RWPE2 (cell line): Measurements from ENCODE around the gene WDR46.
"Not testable (repeated sequence)": the region's sequence is repeated elsewhere in the genome, so short reads cannot be mapped to it uniquely, and the experiment has no call there.

Experiments
- ATAC-seq: fragments of 200-7000 bp; cut with Tn5 transposase; 3 replicates; pipeline ENCODE4 v1.9.1; 2021; ENCODE audit warnings: low read depth
- DNase-seq: peaks from one replicate; pipeline ENCODE4 v3.0.0-alpha.2; 2020; ENCODE audit warnings: low spot score
- H3K27ac ChIP-seq: fragments of 450-650 bp; 2 replicates; pipeline ENCODE4 v1.5.1; 2017; ENCODE audit warnings: mild to moderate bottlenecking; ENCODE audit not compliant: poor library complexity, severe bottlenecking
- H3K27me3 ChIP-seq: fragments of 250-450 bp; sonication (Bioruptor Pico); 2 replicates; pipeline ENCODE4 v1.5.1; 2021; ENCODE audit warnings: mild to moderate bottlenecking, moderate library complexity; ENCODE audit not compliant: insufficient read depth, poor library complexity, severe bottlenecking
- H3K36me3 ChIP-seq: fragments of 250-450 bp; sonication (Bioruptor Pico); 2 replicates; pipeline ENCODE4 v1.5.1; 2020; ENCODE audit warnings: low read depth, mild to moderate bottlenecking, moderate library complexity
- H3K4me1 ChIP-seq: fragments of 250-450 bp; sonication (Bioruptor Pico); 2 replicates; pipeline ENCODE4 v1.5.1; 2021; ENCODE audit warnings: mild to moderate bottlenecking, moderate library complexity; ENCODE audit not compliant: insufficient read depth, poor library complexity, severe bottlenecking
- H3K4me3 ChIP-seq: fragments of 250-450 bp; sonication (Bioruptor Pico); 2 replicates; pipeline ENCODE4 v1.5.1; 2021; ENCODE audit warnings: mild to moderate bottlenecking, moderate library complexity; ENCODE audit not compliant: severe bottlenecking
- H3K9me3 ChIP-seq: fragments of 250-450 bp; sonication (Bioruptor Pico); 2 replicates; pipeline ENCODE4 v1.5.1; 2021; ENCODE audit warnings: mild to moderate bottlenecking, moderate library complexity; ENCODE audit not compliant: severe bottlenecking
- TF ChIP-seq, protein P1 (sequence below): fragments of 450-650 bp; IDR thresholded peaks from one replicate; pipeline ENCODE4 v1.5.1; 2017; ENCODE audit warnings: mild to moderate bottlenecking, moderate library complexity; ENCODE audit not compliant: poor library complexity, severe bottlenecking

The WDR46 gene

DNA sequence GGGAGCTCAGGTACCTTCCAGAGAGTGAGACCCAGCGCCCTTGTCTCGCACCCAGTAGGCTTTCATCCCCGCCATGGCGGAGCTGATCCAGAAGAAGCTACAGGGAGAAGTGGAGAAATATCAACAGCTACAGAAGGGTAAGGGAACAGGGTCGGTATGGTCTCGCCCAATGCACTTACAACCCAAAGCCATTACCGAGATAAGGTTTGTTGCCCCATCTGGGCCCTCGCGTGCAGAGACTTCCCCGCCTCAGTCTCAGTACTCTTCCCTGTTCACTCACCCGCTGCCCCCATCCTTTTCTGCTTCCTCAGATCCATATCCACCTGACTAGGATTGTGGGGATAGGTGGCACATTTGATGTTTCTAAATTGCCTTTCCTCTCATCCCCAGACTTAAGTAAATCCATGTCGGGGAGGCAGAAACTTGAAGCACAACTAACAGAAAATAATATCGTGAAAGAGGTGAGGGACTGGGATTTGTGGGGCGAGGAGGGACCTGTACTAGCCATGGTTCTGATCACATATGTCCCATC, 811 bp upstream of the WDR46 start:
- DNase-seq (no peak), ATAC-seq (peak; percentile 26)

GRCh38 chr6:33288141-33288920, 708 bp downstream of the WDR46 start:
- no peak for ATAC-seq
- H3K27me3 ChIP-seq: no peaks in the 10 kb centered on the region
- peak overlapping the region; percentile 23 for H3K27ac ChIP-seq
- peaks cover 63% of the 10 kb centered on the region for H3K36me3 ChIP-seq
- TF ChIP-seq, protein P1, sequence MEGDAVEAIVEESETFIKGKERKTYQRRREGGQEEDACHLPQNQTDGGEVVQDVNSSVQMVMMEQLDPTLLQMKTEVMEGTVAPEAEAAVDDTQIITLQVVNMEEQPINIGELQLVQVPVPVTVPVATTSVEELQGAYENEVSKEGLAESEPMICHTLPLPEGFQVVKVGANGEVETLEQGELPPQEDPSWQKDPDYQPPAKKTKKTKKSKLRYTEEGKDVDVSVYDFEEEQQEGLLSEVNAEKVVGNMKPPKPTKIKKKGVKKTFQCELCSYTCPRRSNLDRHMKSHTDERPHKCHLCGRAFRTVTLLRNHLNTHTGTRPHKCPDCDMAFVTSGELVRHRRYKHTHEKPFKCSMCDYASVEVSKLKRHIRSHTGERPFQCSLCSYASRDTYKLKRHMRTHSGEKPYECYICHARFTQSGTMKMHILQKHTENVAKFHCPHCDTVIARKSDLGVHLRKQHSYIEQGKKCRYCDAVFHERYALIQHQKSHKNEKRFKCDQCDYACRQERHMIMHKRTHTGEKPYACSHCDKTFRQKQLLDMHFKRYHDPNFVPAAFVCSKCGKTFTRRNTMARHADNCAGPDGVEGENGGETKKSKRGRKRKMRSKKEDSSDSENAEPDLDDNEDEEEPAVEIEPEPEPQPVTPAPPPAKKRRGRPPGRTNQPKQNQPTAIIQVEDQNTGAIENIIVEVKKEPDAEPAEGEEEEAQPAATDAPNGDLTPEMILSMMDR: no peak
- H3K4me3 ChIP-seq: peak overlapping the region; percentile 76
- DNase-seq: no peak
- H3K4me1 ChIP-seq: no peaks in the 10 kb centered on the region
- no peaks in the 10 kb centered on the region for H3K9me3 ChIP-seq

More for the DNA sequence above, 811 bp upstream of the WDR46 start:
- TF ChIP-seq, protein P1: no peak
- Histone ChIP-seq H3K27me3 (no peaks in the 10 kb centered on the region), H3K4me1 (no peaks in the 10 kb centered on the region), H3K36me3 (peaks cover 57% of the 10 kb centered on the region), H3K4me3 (peak overlapping the region; percentile 76), H3K9me3 (no peaks in the 10 kb centered on the region), H3K27ac (peak overlapping the region; percentile 23)

GRCh38 chr6:33286946-33287914, 1.8 kb downstream of the WDR46 start:
- H3K9me3 ChIP-seq: no peaks in the 10 kb centered on the region
- TF ChIP-seq, protein P1: no peak
- no peak overlapping the region for H3K27ac ChIP-seq
- peaks cover 70% of the 10 kb centered on the region for H3K36me3 ChIP-seq
- DNase-seq (no peak), ATAC-seq (no peak)
- H3K27me3 ChIP-seq: no peaks in the 10 kb centered on the region
- H3K4me1 ChIP-seq: no peaks in the 10 kb centered on the region
- H3K4me3 ChIP-seq: no peak overlapping the region

DNA sequence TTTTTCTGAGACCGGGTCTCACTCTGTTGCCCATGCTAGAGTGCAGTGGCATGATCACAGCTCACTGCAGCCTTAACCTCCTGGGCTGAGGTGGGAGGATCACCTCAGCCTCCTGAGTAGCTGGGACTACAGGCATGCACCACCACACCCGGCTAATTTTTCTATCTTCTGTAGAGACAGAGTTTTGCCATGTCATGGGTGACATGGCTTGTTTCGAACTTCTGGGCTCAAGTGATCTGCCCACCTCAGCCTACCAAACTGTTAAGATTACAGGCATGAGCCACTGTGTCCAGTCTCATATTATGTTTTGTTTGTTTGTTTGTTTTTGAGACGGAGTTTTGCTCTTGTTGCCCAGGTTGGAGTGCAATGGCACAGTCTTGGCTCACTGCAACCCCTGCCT, 3.8 kb downstream of the WDR46 start:
- H3K4me1 ChIP-seq, H3K27ac ChIP-seq, H3K9me3 ChIP-seq, ATAC-seq, DNase-seq, H3K27me3 ChIP-seq, H3K4me3 ChIP-seq: not testable (repeated sequence)
- peaks cover 61% of the 10 kb centered on the region for H3K36me3 ChIP-seq

DNA sequence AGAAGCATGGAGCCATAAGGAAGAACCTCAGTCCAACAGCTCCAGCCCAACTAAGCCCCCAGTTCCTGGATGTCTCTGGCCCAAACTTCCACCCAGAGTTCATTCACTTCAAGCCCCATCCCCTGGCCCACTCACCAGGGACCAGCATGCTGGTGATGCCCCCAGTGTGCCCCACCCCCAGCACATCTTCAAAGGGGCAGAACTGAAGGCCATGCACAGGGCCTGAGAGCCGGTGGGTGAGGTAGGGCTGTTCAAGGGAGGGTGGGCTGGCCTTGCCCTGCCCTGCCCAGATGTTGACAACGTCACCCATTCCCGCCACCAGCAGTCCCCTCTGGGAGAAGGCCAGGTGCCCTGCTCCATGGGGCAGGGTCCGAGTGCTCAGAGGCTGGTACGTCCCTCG, 8.5 kb downstream of the WDR46 start:
- Histone ChIP-seq H3K27me3 (no peaks in the 10 kb centered on the region), H3K9me3 (no peaks in the 10 kb centered on the region), H3K4me1 (peaks cover 10% of the 10 kb centered on the region), H3K36me3 (peaks cover 54% of the 10 kb centered on the region), H3K4me3 (no peak overlapping the region), H3K27ac (no peak overlapping the region)
- no peak for DNase-seq
- ATAC-seq: no peak
- TF ChIP-seq, protein P1: no peak
